Activated naive CD8-positive, alpha-beta T cell treated with anti-CD3 and anti-CD28 coated beads, Interleukin-2, amount 10 ng/mL, durations not matched to agents 7 days and 5 days (primary cell): ENCODE results near the gene PACRG. TPM values are rescaled to one million over a fixed set of nuclear protein-coding genes. Genes with fewer than 3 reads are reported as not detected.

Experiments
- ATAC-seq: fragments of 150-1000 bp; cut with Tn5 transposase; one replicate; pipeline ENCODE4 v1.10.0; 2021; ENCODE audit warnings: low read depth, moderate library complexity
- POLR2A ChIA-PET: fragments of 350-600 bp; sonication (Branson Sonifier 250); formaldehyde crosslinking; loops from one replicate; lab custom pipeline; 2021; ENCODE audit warnings: antibody characterized with exemption; lab: Charles Lee
- DNase-seq: peaks from one replicate; pipeline ENCODE4 v3.0.0; 2021
- H3K27ac Mint-ChIP-seq: one replicate; pipeline ENCODE4 v1.8.0; 2022; ENCODE audit warnings: mild to moderate bottlenecking, mixed read lengths
- H3K27me3 Mint-ChIP-seq: one replicate; pipeline ENCODE4 v1.8.0; 2022; ENCODE audit warnings: mild to moderate bottlenecking, moderate library complexity, mixed read lengths
- H3K36me3 Mint-ChIP-seq: one replicate; pipeline ENCODE4 v1.8.0; 2021; ENCODE audit warnings: mild to moderate bottlenecking, mixed read lengths
- H3K4me1 Mint-ChIP-seq: one replicate; pipeline ENCODE4 v1.8.0; 2021; ENCODE audit warnings: mixed read lengths
- H3K4me3 Mint-ChIP-seq: one replicate; pipeline ENCODE4 v1.8.0; 2022; ENCODE audit warnings: mild to moderate bottlenecking, moderate library complexity, mixed read lengths
- H3K9me3 Mint-ChIP-seq: one replicate; pipeline ENCODE4 v1.8.0; 2021; ENCODE audit warnings: mixed read lengths
- total RNA-seq, 2 experiments: library from RNA; stranded (reverse); gene quantifications; one replicate each; pipeline ENCODE4 v1.2.3, GENCODE V29; 2021

Gene PACRG
- total RNA-seq, 2 experiments from 2014 or later, result 0.58 TPM; not detected in 1

GRCh38 chr6:163241683-163242082, 513.9 kb downstream of the PACRG start:
- Mint-ChIP-seq H3K27me3 (peaks cover 3% of the 10 kb centered on the region), H3K27ac (no peak overlapping the region), H3K36me3 (no peaks in the 10 kb centered on the region), H3K4me3 (no peak overlapping the region), H3K9me3 (no peaks in the 10 kb centered on the region), H3K4me1 (no peaks in the 10 kb centered on the region)
- POLR2A ChIA-PET, result no interaction called here
- DNase-seq (no peak), ATAC-seq (no peak)

GRCh38 chr6:163243083-163243482, 515.3 kb downstream of the PACRG start:
- Mint-ChIP-seq H3K27me3 (peaks cover 3% of the 10 kb centered on the region), H3K36me3 (no peaks in the 10 kb centered on the region), H3K4me1 (no peaks in the 10 kb centered on the region), H3K4me3 (no peak overlapping the region), H3K27ac (no peak overlapping the region), H3K9me3 (no peaks in the 10 kb centered on the region)
- DNase-seq (no peak), ATAC-seq (no peak)
- POLR2A ChIA-PET, result no interaction called here

- Mint-ChIP-seq H3K4me3 (no peak overlapping the region), H3K4me1 (no peaks in the 10 kb centered on the region), H3K27me3 (peaks cover 3% of the 10 kb centered on the region), H3K36me3 (no peaks in the 10 kb centered on the region), H3K27ac (no peak overlapping the region), H3K9me3 (no peaks in the 10 kb centered on the region)
- ATAC-seq, result no peak
- DNase-seq, result no peak
- POLR2A ChIA-PET, result no interaction called here
These were observed 516.2 kb downstream of the PACRG start for GRCh38 chr6:163243692-163244589.

GRCh38 chr6:163248051-163248450, 520.3 kb downstream of the PACRG start:
- POLR2A ChIA-PET, result no interaction called here
- DNase-seq (no peak), ATAC-seq (no peak)
- Mint-ChIP-seq H3K9me3 (no peaks in the 10 kb centered on the region), H3K27ac (no peak overlapping the region), H3K27me3 (peaks cover 3% of the 10 kb centered on the region), H3K4me1 (no peaks in the 10 kb centered on the region), H3K36me3 (no peaks in the 10 kb centered on the region), H3K4me3 (no peak overlapping the region)

GRCh38 chr6:163249651-163250101, 521.9 kb downstream of the PACRG start:
- H3K4me1 Mint-ChIP-seq, result no peaks in the 10 kb centered on the region
- peaks cover 3% of the 10 kb centered on the region for H3K27me3 Mint-ChIP-seq
- POLR2A ChIA-PET, result no interaction called here

GRCh38 chr6:163250116-163250515, 522.3 kb downstream of the PACRG start:
- Mint-ChIP-seq H3K4me3 (no peak overlapping the region), H3K36me3 (no peaks in the 10 kb centered on the region), H3K27me3 (peaks cover 3% of the 10 kb centered on the region), H3K9me3 (no peaks in the 10 kb centered on the region), H3K4me1 (no peaks in the 10 kb centered on the region), H3K27ac (no peak overlapping the region)
- ATAC-seq (no peak), DNase-seq (no peak)
- POLR2A ChIA-PET, result no interaction called here

More at GRCh38 chr6:163249651-163250101, 521.9 kb downstream of the PACRG start:
- Mint-ChIP-seq H3K9me3 (no peaks in the 10 kb centered on the region), H3K4me3 (no peak overlapping the region), H3K27ac (no peak overlapping the region), H3K36me3 (no peaks in the 10 kb centered on the region)
- ATAC-seq (no peak), DNase-seq (no peak)

- no peak overlapping the region for H3K4me3 Mint-ChIP-seq
- no peaks in the 10 kb centered on the region for H3K36me3 Mint-ChIP-seq
- H3K27ac Mint-ChIP-seq, result no peak overlapping the region
- POLR2A ChIA-PET, result no interaction called here
- H3K9me3 Mint-ChIP-seq, result no peaks in the 10 kb centered on the region
- no peak for DNase-seq
- no peak for ATAC-seq
- H3K27me3 Mint-ChIP-seq, result no peaks in the 10 kb centered on the region
- no peaks in the 10 kb centered on the region for H3K4me1 Mint-ChIP-seq
These were observed 524.4 kb downstream of the PACRG start for GRCh38 chr6:163252061-163252591.

GRCh38 chr6:163253556-163254213, 525.9 kb downstream of the PACRG start:
- no peaks in the 10 kb centered on the region for H3K27me3 Mint-ChIP-seq
- no peak overlapping the region for H3K4me3 Mint-ChIP-seq
- H3K36me3 Mint-ChIP-seq, result no peaks in the 10 kb centered on the region
- POLR2A ChIA-PET, result no interaction called here
- H3K9me3 Mint-ChIP-seq, result no peaks in the 10 kb centered on the region
- no peak overlapping the region for H3K27ac Mint-ChIP-seq
- ATAC-seq (no peak), DNase-seq (no peak)
- no peaks in the 10 kb centered on the region for H3K4me1 Mint-ChIP-seq

GRCh38 chr6:163254341-163254835, 526.6 kb downstream of the PACRG start:
- POLR2A ChIA-PET, result no interaction called here
- DNase-seq (no peak), ATAC-seq (no peak)
- Mint-ChIP-seq H3K36me3 (no peaks in the 10 kb centered on the region), H3K4me1 (peaks cover 1% of the 10 kb centered on the region), H3K4me3 (no peak overlapping the region), H3K9me3 (no peaks in the 10 kb centered on the region), H3K27me3 (peaks cover 2% of the 10 kb centered on the region), H3K27ac (no peak overlapping the region)

- POLR2A ChIA-PET, result no interaction called here
- Mint-ChIP-seq H3K36me3 (no peaks in the 10 kb centered on the region), H3K27me3 (peaks cover 2% of the 10 kb centered on the region), H3K4me1 (peaks cover 1% of the 10 kb centered on the region), H3K4me3 (no peak overlapping the region), H3K9me3 (no peaks in the 10 kb centered on the region), H3K27ac (no peak overlapping the region)
- ATAC-seq (no peak), DNase-seq (no peak)
These were observed 527.5 kb downstream of the PACRG start for GRCh38 chr6:163255265-163255664.

GRCh38 chr6:163259689-163260088, 531.9 kb downstream of the PACRG start:
- Mint-ChIP-seq H3K9me3 (no peaks in the 10 kb centered on the region), H3K27me3 (peaks cover 2% of the 10 kb centered on the region), H3K36me3 (no peaks in the 10 kb centered on the region), H3K27ac (no peak overlapping the region), H3K4me1 (peaks cover 1% of the 10 kb centered on the region), H3K4me3 (no peak overlapping the region)
- POLR2A ChIA-PET, result no interaction called here
- ATAC-seq, result no peak
- no peak for DNase-seq

- Mint-ChIP-seq H3K36me3 (no peaks in the 10 kb centered on the region), H3K9me3 (no peaks in the 10 kb centered on the region), H3K27ac (no peak overlapping the region), H3K4me3 (peak overlapping the region; percentile 26), H3K27me3 (peaks cover 2% of the 10 kb centered on the region), H3K4me1 (peaks cover 1% of the 10 kb centered on the region)
- DNase-seq (no peak), ATAC-seq (no peak)
- POLR2A ChIA-PET, result no interaction called here
These were observed 532.5 kb downstream of the PACRG start for GRCh38 chr6:163260111-163260895.

- no peak overlapping the region for H3K27ac Mint-ChIP-seq
- no peak overlapping the region for H3K4me3 Mint-ChIP-seq
These were observed 533.1 kb downstream of the PACRG start for GRCh38 chr6:163260911-163261310.

More at GRCh38 chr6:163260911-163261310, 533.1 kb downstream of the PACRG start:
- Mint-ChIP-seq H3K9me3 (no peaks in the 10 kb centered on the region), H3K27me3 (peaks cover 2% of the 10 kb centered on the region), H3K36me3 (no peaks in the 10 kb centered on the region), H3K4me1 (peaks cover 1% of the 10 kb centered on the region)
- ATAC-seq (no peak), DNase-seq (no peak)
- POLR2A ChIA-PET, result no interaction called here
